GM12878 (cell line): ENCODE results near the gene TACC2. TPM values are rescaled to one million over a fixed set of nuclear protein-coding genes. Genes with fewer than 3 reads are reported as not detected.

Experiments
- ATAC-seq: fragments of 200-7000 bp; cut with Tn5 transposase; 3 replicates; pipeline ENCODE4 v1.9.1; 2020; ENCODE audit warnings: mild to moderate bottlenecking, moderate library complexity
- BruUV-seq: library from RNA; stranded (reverse); fragments of 400-500 nt; replicated peaks from 2 replicates; lab custom pipeline; 2021; lab: Mats Ljungman, UMichigan
- CTCF ChIA-PET: fragments of 300-600 bp; sonication (Branson Sonifier 250); formaldehyde crosslinking; extraction: SDS; loops from one replicate; lab custom pipeline; 2021; ENCODE audit warnings: inconsistent platforms; lab: Yijun Ruan, JAX
- POLR2A ChIA-PET: fragments of 350-600 bp; formaldehyde crosslinking; extraction: SDS; loops from one replicate; lab custom pipeline; 2021; ENCODE audit warnings: inconsistent platforms; lab: Charles Lee
- RAD21 ChIA-PET: fragments of 300-600 bp; sonication (Branson Sonifier 250); formaldehyde crosslinking; loops from one replicate; lab custom pipeline; 2023; ENCODE audit warnings: antibody characterized with exemption; ENCODE audit not compliant: unreplicated experiment; lab: Charles Lee
- SMC1A ChIA-PET: fragments of 300-600 bp; sonication (Branson Sonifier 250); formaldehyde crosslinking; loops from one replicate; lab custom pipeline; 2023; ENCODE audit not compliant: unreplicated experiment, uncharacterized antibody; lab: Charles Lee
- DNase-seq: peaks from one replicate; pipeline ENCODE4 v3.0.0-alpha.2; 2011; ENCODE audit warnings: low read depth, low spot score
- FAIRE-seq: peaks from 3 replicates; lab custom pipeline; 2011; peaks lifted over from hg19 to GRCh38; lab: Jason Lieb, UNC
- H2AFZ ChIP-seq: 2 replicates; pipeline ENCODE4 v1.6.0; 2011; ENCODE audit warnings: low read depth, low read length, control low read depth; ENCODE audit not compliant: control insufficient read depth
- H3K27ac ChIP-seq: 2 replicates; pipeline ENCODE4 v1.5.1; 2011; ENCODE audit warnings: control low read depth; ENCODE audit not compliant: control insufficient read depth, insufficient read depth
- H3K27me3 ChIP-seq, 2 experiments: replicated peaks in 1 of 2; 2 replicates each; pipeline versions ENCODE4 v1.6.0 to v1.6.1; 2011; ENCODE audit warnings: low read length in 1 of 2; ENCODE audit not compliant: control insufficient read depth in 2 of 2, insufficient read depth in 2 of 2
- H3K36me3 ChIP-seq, 2 experiments: 2 replicates each; pipeline ENCODE4 v1.5.1; 2011; ENCODE audit warnings: low read length in 1 of 2; ENCODE audit not compliant: control insufficient read depth in 2 of 2, insufficient read depth in 2 of 2
- H3K4me1 ChIP-seq: 2 replicates; pipeline ENCODE4 v1.6.1; 2011; ENCODE audit warnings: mild to moderate bottlenecking, low read length, moderate library complexity, mixed read lengths; ENCODE audit not compliant: control insufficient read depth, insufficient read depth
- H3K4me2 ChIP-seq: 2 replicates; pipeline ENCODE4 v1.6.0; 2011; ENCODE audit warnings: control low read depth; ENCODE audit not compliant: control insufficient read depth, insufficient read depth
- H3K4me3 ChIP-seq: fragments of 200-600 bp; sonication (generic); 2 replicates; pipeline ENCODE4 v1.5.1; 2016
- H3K79me2 ChIP-seq: 2 replicates; pipeline ENCODE4 v1.6.0; 2011; ENCODE audit warnings: low read length; ENCODE audit not compliant: control insufficient read depth, insufficient read depth
- H3K9ac ChIP-seq: 2 replicates; pipeline ENCODE4 v1.8.0; 2011; ENCODE audit warnings: low read length, control low read depth, mixed read lengths; ENCODE audit not compliant: control insufficient read depth, insufficient read depth
- H3K9me3 ChIP-seq: replicated peaks from 3 replicates; pipeline ENCODE4 v1.5.1; 2011; ENCODE audit warnings: mild to moderate bottlenecking, low read length; ENCODE audit not compliant: control insufficient read depth, insufficient read depth
- H4K20me1 ChIP-seq: 2 replicates; pipeline ENCODE4 v1.6.0; 2011; ENCODE audit not compliant: control insufficient read depth, insufficient read depth
- CBFB ChIP-seq: IDR thresholded peaks from 2 replicates; pipeline ENCODE4 v1.6.1; 2016; ENCODE audit warnings: antibody characterized with exemption, low read depth
- NKRF ChIP-seq: fragments of 450-650 bp; conservative IDR thresholded peaks from 2 replicates; pipeline ENCODE4 v1.6.1; 2017; ENCODE audit warnings: mild to moderate bottlenecking, moderate library complexity
- PML ChIP-seq: IDR thresholded peaks from 2 replicates; pipeline ENCODE4 v1.6.1; 2012; ENCODE audit warnings: low read length, inconsistent platforms
- SKIL ChIP-seq: fragments of 450-650 bp; IDR thresholded peaks from 2 replicates; pipeline ENCODE4 v1.6.1; 2017; ENCODE audit warnings: mild to moderate bottlenecking, low read depth, inconsistent platforms; ENCODE audit not compliant: poor library complexity, severe bottlenecking
- WGBS: methylation state at CpG from one replicate; pipeline ENCODE4 v1.1.6; 2016; ENCODE audit warnings: low lambda C conversion rate; ENCODE audit not compliant: insufficient replicate concordance, insufficient coverage; ENCODE audit errors: missing lambda C conversion rate; 5-methylcytosine and 5-hydroxymethylcytosine counted together
- in situ Hi-C: fragments of 300-500 bp; cut with MboI; formaldehyde crosslinking; loops from 9 replicates; pipeline ENCODE4 v1.14.3; 2018; ENCODE audit warnings: mixed read lengths
- intact Hi-C: fragments of 100-400 bp; cut with micrococcal nuclease; formaldehyde crosslinking; loops from one replicate; pipeline ENCODE4 v1.14.2; 2022; ENCODE audit not compliant: unreplicated experiment
- polyA plus RNA-seq, 11 experiments: library from polyadenylated mRNA; depleted of rRNA in 4 of 11; unstranded in 6 of 11; stranded (reverse) in 5 of 11; fragments of >200 nt; fragmentation: Nextera tagmentation in 4 of 11; fragmentation: Illumina TruSeq in 1 of 11; extraction: Ambion mirVana in 4 of 11; extraction: Trizol in 1 of 11; gene quantifications; 1 replicate in 1 of 11; 2 replicates in 10 of 11; pipeline versions ENCODE4 v1.2.1 to v1.2.3, GENCODE V29; 2011 to 2016; ENCODE audit warnings: inconsistent platforms in 2 of 11, missing spikeins in 2 of 11, low read depth in 1 of 11
- total RNA-seq, 4 experiments: library from RNA; depleted of rRNA in 3 of 4; stranded (reverse); fragments of >200 nt in 3 of 4; fragmentation: Illumina TruSeq in 1 of 4; extraction: Trizol in 1 of 4; gene quantifications; 2 replicates each; pipeline versions ENCODE4 v1.2.1 to v1.2.3, GENCODE V29; 2013 to 2021

TACC2 gene
- total and polyA plus RNA-seq, 10 of the 15 experiments (the other 5 are each of a cell fraction or from before 2014, with no cell fraction given): 0.07 to 0.64 (median 0.13) TPM; not detected in 5

GRCh38 chr10:122206471-122207065 lies 217.6 kb downstream of the TACC2 start:
- Histone ChIP-seq H4K20me1 (no peaks in the 10 kb centered on the region), H3K27me3 (peaks cover 0 to 6% of the 10 kb centered on the region in 2 experiments; a peak in 3 of 4 replicates), H3K4me3 (no peak overlapping the region), H3K4me1 (no peaks in the 10 kb centered on the region), H3K9ac (no peak overlapping the region), H3K9me3 (no peaks in the 10 kb centered on the region), H3K79me2 (no peaks in the 10 kb centered on the region), H2AFZ (no peak overlapping the region), H3K4me2 (no peak overlapping the region), H3K27ac (no peak overlapping the region), H3K36me3 (no peaks in the 10 kb centered on the region)
- TF ChIP-seq NKRF: no peak
- no peak for TF ChIP-seq CBFB
- TF ChIP-seq PML: no peak
- TF ChIP-seq SKIL: no peak
- in situ Hi-C loops: no loop called here
- no peak for ATAC-seq
- BruUV-seq: no TSS peak
- SMC1A ChIA-PET: no interaction called here
- POLR2A ChIA-PET: no interaction called here
- CTCF ChIA-PET: no interaction called here
- RAD21 ChIA-PET: no interaction called here
- no peak for DNase-seq
- WGBS: 27% methylated on average over 6 of the region's 6 CpGs
- intact Hi-C loops: no loop called here
- no peak for FAIRE-seq
